DOHH2 (cell line): ENCODE data around the gene KIF1A.
"Not testable (repeated sequence)": the region's sequence is repeated elsewhere in the genome, so short reads cannot be mapped to it uniquely, and the experiment has no call there.

Source experiments
- CTCF ChIP-seq: fragments of 200-600 bp; sonication (generic); IDR thresholded peaks from one replicate; pipeline ENCODE4 v1.5.1; 2014; ENCODE audit warnings: antibody characterized with exemption, mild to moderate bottlenecking, low read depth, low read length; ENCODE audit not compliant: poor library complexity, severe bottlenecking
- EZH2phosphoT487 ChIP-seq: fragments of 200-600 bp; sonication (generic); IDR thresholded peaks from 2 replicates; pipeline ENCODE4 v1.6.1; 2017; ENCODE audit warnings: borderline replicate concordance, mild to moderate bottlenecking, antibody characterized with exemption, low read length, moderate library complexity, mixed read lengths

GRCh38 chr2:240690421-240691074 lies 129.5 kb downstream of the KIF1A start:
- TF ChIP-seq CTCF, EZH2phosphoT487: not testable (repeated sequence)
